ENCODE measurements around the gene MEAF6.

The MEAF6 gene

GRCh38 chr1:37478451-37478881 lies 36.1 kb downstream of the MEAF6 start:
- peak overlapping the region; percentile 79 for H3K4me3 ChIP-seq (ENCODE audit: severe bottlenecking)
- no peaks in the 10 kb centered on the region for H3K27me3 ChIP-seq (ENCODE audit: insufficient read depth, poor library complexity, severe bottlenecking)
- peaks cover 14% of the 10 kb centered on the region for H3K4me1 ChIP-seq (ENCODE audit: insufficient read depth, poor library complexity, severe bottlenecking)
- TF ChIP-seq CTCF (IDR thresholded peaks at IDR 0.05; ENCODE audit: poor library complexity, severe bottlenecking) = peak; percentile 4
- no peak for DNase-seq (ENCODE audit: low spot score)
- peak overlapping the region; percentile 98 for H3K27ac ChIP-seq (ENCODE audit: poor library complexity, severe bottlenecking)
- peaks cover 85% of the 10 kb centered on the region for H3K36me3 ChIP-seq (ENCODE audit: low read depth)
- peak; percentile 6 for ATAC-seq (ENCODE audit: low read depth)
- H3K9me3 ChIP-seq (ENCODE audit: severe bottlenecking) = no peaks in the 10 kb centered on the region

GRCh38 chr1:37477946-37478345 lies 36.6 kb downstream of the MEAF6 start:
- Histone ChIP-seq H3K27me3 (ENCODE audit: insufficient read depth, poor library complexity, severe bottlenecking) (no peaks in the 10 kb centered on the region), H3K36me3 (ENCODE audit: low read depth) (peaks cover 80% of the 10 kb centered on the region), H3K9me3 (ENCODE audit: severe bottlenecking) (no peaks in the 10 kb centered on the region), H3K4me3 (ENCODE audit: severe bottlenecking) (peak overlapping the region; percentile 79), H3K4me1 (ENCODE audit: insufficient read depth, poor library complexity, severe bottlenecking) (peaks cover 16% of the 10 kb centered on the region), H3K27ac (ENCODE audit: poor library complexity, severe bottlenecking) (peak overlapping the region; percentile 98)
- TF ChIP-seq CTCF (IDR thresholded peaks at IDR 0.05; ENCODE audit: poor library complexity, severe bottlenecking) = no peak
- ATAC-seq (ENCODE audit: low read depth) = no peak
- no peak for DNase-seq (ENCODE audit: low spot score)

GRCh38 chr1:37477198-37477931 lies 37.2 kb downstream of the MEAF6 start:
- no peaks in the 10 kb centered on the region for H3K9me3 ChIP-seq (ENCODE audit: severe bottlenecking)
- ATAC-seq (ENCODE audit: low read depth) (peak; percentile 5), DNase-seq (ENCODE audit: low spot score) (peak; percentile 85)
- no peak for TF ChIP-seq CTCF (IDR thresholded peaks at IDR 0.05; ENCODE audit: poor library complexity, severe bottlenecking)
- H3K36me3 ChIP-seq (ENCODE audit: low read depth) = peaks cover 74% of the 10 kb centered on the region
- peak overlapping the region; percentile 79 for H3K4me3 ChIP-seq (ENCODE audit: severe bottlenecking)
- peaks cover 22% of the 10 kb centered on the region for H3K4me1 ChIP-seq (ENCODE audit: insufficient read depth, poor library complexity, severe bottlenecking)
- no peaks in the 10 kb centered on the region for H3K27me3 ChIP-seq (ENCODE audit: insufficient read depth, poor library complexity, severe bottlenecking)
- H3K27ac ChIP-seq (ENCODE audit: poor library complexity, severe bottlenecking) = peak overlapping the region; percentile 98

GRCh38 chr1:37476460-37477197 lies 37.9 kb downstream of the MEAF6 start:
- TF ChIP-seq CTCF (IDR thresholded peaks at IDR 0.05; ENCODE audit: poor library complexity, severe bottlenecking) = no peak
- Histone ChIP-seq H3K27me3 (ENCODE audit: insufficient read depth, poor library complexity, severe bottlenecking) (no peaks in the 10 kb centered on the region), H3K36me3 (ENCODE audit: low read depth) (peaks cover 66% of the 10 kb centered on the region), H3K27ac (ENCODE audit: poor library complexity, severe bottlenecking) (peak overlapping the region; percentile 98), H3K4me3 (ENCODE audit: severe bottlenecking) (peak overlapping the region; percentile 79), H3K9me3 (ENCODE audit: severe bottlenecking) (no peaks in the 10 kb centered on the region), H3K4me1 (ENCODE audit: insufficient read depth, poor library complexity, severe bottlenecking) (peaks cover 29% of the 10 kb centered on the region)
- peak; percentile 36 for ATAC-seq (ENCODE audit: low read depth)
- peak; percentile 93 for DNase-seq (ENCODE audit: low spot score)
